Kidney epithelial cell (primary cell): Measurements from ENCODE around the gene CTDSP1. TPM values are rescaled to one million over a fixed set of nuclear protein-coding genes. Genes with fewer than 3 reads are reported as not detected.

Experiments used
- DNase-seq: peaks from one replicate; pipeline ENCODE4 v3.0.0-alpha.2; 2010; ENCODE audit warnings: low read depth
- H3K27me3 ChIP-seq: 2 replicates; pipeline ENCODE4 v1.6.0; 2011; ENCODE audit warnings: low read length; ENCODE audit not compliant: control insufficient read depth, insufficient read depth
- H3K36me3 ChIP-seq: 2 replicates; pipeline ENCODE4 v1.5.1; 2011; ENCODE audit warnings: low read length; ENCODE audit not compliant: control insufficient read depth, insufficient read depth
- H3K4me3 ChIP-seq: 2 replicates; pipeline ENCODE4 v1.5.1; 2011; ENCODE audit warnings: low read depth, mild to moderate bottlenecking, control low read depth, low read length
- total RNA-seq: library from RNA; depleted of rRNA; stranded (reverse); fragments of >200 nt; gene quantifications from 2 replicates; pipeline ENCODE4 v1.2.3, GENCODE V29; 2015
- TF ChIP-seq, protein P1 (sequence below): IDR thresholded peaks from 2 replicates; pipeline ENCODE4 v1.5.1; 2011; ENCODE audit warnings: mild to moderate bottlenecking, moderate library complexity, low read length, control low read depth, inconsistent platforms; ENCODE audit not compliant: insufficient read depth, poor library complexity, severe bottlenecking

CTDSP1 gene
- total RNA-seq, 1 donor from 2014 or later, result 37.8 TPM

DNA sequence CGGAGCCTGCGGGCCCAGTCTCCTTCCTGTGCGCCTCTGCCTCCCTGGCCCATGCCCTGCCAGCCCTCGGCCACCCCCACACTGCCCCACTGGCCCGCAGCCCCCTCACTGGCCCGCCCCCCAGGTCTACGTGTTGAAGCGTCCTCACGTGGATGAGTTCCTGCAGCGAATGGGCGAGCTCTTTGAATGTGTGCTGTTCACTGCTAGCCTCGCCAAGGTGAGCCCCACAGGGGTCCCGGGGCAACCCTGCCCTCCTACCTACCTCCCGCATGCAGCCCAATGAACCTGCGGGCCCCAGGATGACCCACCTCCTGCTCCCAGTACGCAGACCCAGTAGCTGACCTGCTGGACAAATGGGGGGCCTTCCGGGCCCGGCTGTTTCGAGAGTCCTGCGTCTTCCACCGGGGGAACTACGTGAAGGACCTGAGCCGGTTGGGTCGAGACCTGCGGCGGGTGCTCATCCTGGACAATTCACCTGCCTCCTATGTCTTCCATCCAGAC is 3.3 kb downstream of the CTDSP1 start:
- no peak for DNase-seq
- TF ChIP-seq, protein P1, sequence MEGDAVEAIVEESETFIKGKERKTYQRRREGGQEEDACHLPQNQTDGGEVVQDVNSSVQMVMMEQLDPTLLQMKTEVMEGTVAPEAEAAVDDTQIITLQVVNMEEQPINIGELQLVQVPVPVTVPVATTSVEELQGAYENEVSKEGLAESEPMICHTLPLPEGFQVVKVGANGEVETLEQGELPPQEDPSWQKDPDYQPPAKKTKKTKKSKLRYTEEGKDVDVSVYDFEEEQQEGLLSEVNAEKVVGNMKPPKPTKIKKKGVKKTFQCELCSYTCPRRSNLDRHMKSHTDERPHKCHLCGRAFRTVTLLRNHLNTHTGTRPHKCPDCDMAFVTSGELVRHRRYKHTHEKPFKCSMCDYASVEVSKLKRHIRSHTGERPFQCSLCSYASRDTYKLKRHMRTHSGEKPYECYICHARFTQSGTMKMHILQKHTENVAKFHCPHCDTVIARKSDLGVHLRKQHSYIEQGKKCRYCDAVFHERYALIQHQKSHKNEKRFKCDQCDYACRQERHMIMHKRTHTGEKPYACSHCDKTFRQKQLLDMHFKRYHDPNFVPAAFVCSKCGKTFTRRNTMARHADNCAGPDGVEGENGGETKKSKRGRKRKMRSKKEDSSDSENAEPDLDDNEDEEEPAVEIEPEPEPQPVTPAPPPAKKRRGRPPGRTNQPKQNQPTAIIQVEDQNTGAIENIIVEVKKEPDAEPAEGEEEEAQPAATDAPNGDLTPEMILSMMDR, result no peak
- Histone ChIP-seq H3K4me3 (no peak overlapping the region), H3K36me3 (no peaks in the 10 kb centered on the region), H3K27me3 (no peaks in the 10 kb centered on the region)

DNA sequence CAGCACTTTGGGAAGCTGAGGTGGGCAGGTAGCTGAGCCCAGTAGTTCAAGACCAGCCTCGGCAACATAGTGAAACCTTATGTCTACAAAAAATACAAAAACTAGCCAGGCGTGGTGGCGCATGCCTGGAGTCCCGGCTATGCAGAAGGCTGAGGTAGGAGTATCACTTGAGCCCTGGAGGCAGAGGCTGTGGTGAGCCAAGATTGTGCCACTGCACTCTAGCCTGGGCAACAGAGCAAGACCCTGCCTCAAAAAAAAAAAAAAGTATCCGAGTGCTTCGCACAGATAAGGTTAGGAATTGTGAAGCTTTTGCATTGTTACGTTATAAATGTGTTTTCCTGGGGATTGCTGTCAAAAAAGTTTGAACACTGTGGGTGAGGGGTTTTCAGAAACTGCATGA is 4.1 kb downstream of the CTDSP1 start:
- Histone ChIP-seq H3K36me3 (no peaks in the 10 kb centered on the region), H3K27me3 (no peaks in the 10 kb centered on the region), H3K4me3 (no peak overlapping the region)
- TF ChIP-seq, protein P1, result no peak
- no peak for DNase-seq

DNA sequence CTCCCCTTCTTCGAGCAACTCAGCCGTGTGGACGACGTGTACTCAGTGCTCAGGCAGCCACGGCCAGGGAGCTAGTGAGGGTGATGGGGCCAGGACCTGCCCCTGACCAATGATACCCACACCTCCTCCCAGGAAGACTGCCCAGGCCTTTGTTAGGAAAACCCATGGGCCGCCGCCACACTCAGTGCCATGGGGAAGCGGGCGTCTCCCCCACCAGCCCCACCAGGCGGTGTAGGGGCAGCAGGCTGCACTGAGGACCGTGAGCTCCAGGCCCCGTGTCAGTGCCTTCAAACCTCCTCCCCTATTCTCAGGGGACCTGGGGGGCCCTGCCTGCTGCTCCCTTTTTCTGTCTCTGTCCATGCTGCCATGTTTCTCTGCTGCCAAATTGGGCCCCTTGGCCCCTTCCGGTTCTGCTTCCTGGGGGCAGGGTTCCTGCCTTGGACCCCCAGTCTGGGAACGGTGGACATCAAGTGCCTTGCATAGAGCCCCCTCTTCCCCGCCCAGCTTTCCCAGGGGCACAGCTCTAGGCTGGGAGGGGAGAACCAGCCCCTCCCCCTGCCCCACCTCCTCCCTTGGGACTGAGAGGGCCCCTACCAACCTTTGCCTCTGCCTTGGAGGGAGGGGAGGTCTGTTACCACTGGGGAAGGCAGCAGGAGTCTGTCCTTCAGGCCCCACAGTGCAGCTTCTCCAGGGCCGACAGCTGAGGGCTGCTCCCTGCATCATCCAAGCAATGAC is 4.8 kb downstream of the CTDSP1 start:
- H3K36me3 ChIP-seq, result no peaks in the 10 kb centered on the region
- no peak overlapping the region for H3K4me3 ChIP-seq
- TF ChIP-seq, protein P1, result no peak
- no peaks in the 10 kb centered on the region for H3K27me3 ChIP-seq
- no peak for DNase-seq

DNA sequence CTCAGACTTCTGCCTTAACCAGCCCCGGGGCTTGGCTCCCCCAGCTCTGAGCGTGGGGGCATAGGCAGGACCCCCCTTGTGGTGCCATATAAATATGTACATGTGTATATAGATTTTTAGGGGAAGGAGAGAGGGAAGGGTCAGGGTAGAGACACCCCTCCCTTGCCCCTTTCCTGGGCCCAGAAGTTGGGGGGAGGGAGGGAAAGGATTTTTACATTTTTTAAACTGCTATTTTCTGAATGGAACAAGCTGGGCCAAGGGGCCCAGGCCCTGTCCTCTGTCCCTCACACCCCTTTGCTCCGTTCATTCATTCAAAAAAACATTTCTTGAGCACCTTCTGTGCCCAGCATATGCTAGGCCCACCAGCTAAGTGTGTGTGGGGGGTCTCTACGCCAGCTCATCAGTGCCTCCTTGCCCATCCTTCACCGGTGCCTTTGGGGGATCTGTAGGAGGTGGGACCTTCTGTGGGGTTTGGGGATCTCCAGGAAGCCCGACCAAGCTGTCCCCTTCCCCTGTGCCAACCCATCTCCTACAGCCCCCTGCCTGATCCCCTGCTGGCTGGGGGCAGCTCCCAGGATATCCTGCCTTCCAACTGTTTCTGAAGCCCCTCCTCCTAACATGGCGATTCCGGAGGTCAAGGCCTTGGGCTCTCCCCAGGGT is 5.5 kb downstream of the CTDSP1 start:
- Histone ChIP-seq H3K4me3 (no peak overlapping the region), H3K36me3 (no peaks in the 10 kb centered on the region), H3K27me3 (no peaks in the 10 kb centered on the region)
- TF ChIP-seq, protein P1, result no peak
- DNase-seq, result no peak

DNA sequence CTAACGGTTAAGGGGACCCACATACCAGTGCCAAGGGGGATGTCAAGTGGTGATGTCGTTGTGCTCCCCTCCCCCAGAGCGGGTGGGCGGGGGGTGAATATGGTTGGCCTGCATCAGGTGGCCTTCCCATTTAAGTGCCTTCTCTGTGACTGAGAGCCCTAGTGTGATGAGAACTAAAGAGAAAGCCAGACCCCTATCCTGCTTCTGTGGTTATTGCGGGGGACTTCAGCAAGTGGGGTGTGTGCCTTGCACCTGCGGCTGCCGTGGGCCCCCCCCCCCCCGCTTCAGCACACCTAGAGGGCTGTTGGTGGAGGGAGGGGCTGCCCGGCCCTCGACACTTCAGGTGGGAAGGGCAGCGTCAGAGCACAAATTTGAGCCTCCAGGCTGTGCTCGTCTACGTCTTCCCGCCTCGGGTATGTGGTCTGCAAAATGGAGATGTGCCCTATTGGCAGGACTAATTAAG is 6.1 kb downstream of the CTDSP1 start:
- peak overlapping the region; percentile 36 for H3K4me3 ChIP-seq
- no peaks in the 10 kb centered on the region for H3K27me3 ChIP-seq
- no peaks in the 10 kb centered on the region for H3K36me3 ChIP-seq
- TF ChIP-seq, protein P1, result no peak
- no peak for DNase-seq
